Endothelial cell of umbilical vein (primary cell): ENCODE results near the gene CEACAM7.

Experiments used
- EZH2 ChIP-seq: IDR thresholded peaks from 2 replicates; pipeline ENCODE4 v1.6.1; 2012; ENCODE audit warnings: borderline replicate concordance, low read depth, mild to moderate bottlenecking, moderate library complexity, low read length, inconsistent platforms; ENCODE audit not compliant: severe bottlenecking
- JUN ChIP-seq: IDR thresholded peaks from 2 replicates; pipeline ENCODE4 v1.6.1; 2011; ENCODE audit warnings: borderline replicate concordance, low read depth; ENCODE audit not compliant: insufficient read length, insufficient read depth
- POLR2AphosphoS5 ChIP-seq: IDR thresholded peaks from 2 replicates; pipeline ENCODE4 v1.6.1; 2012; ENCODE audit warnings: low read depth, mild to moderate bottlenecking, control low read depth, low read length, moderate library complexity; ENCODE audit not compliant: insufficient read depth
- TF ChIP-seq, protein P1 (sequence below), 2 donors: IDR thresholded peaks; 1 replicate in 1 of 2; 2 replicates in 1 of 2; pipeline ENCODE4 v1.5.1; 2011; ENCODE audit warnings: low read length in 2 of 2, mild to moderate bottlenecking in 2 of 2, moderate library complexity in 2 of 2, control low read depth in 1 of 2, inconsistent platforms in 1 of 2, low read depth in 1 of 2; ENCODE audit not compliant: insufficient read depth in 1 of 2; ENCODE audit errors: extremely low read depth in 1 of 2
- TF ChIP-seq, protein P2 (sequence below): IDR thresholded peaks from 2 replicates; pipeline ENCODE4 v1.6.1; 2011; ENCODE audit not compliant: insufficient read depth, insufficient read length

DNA sequence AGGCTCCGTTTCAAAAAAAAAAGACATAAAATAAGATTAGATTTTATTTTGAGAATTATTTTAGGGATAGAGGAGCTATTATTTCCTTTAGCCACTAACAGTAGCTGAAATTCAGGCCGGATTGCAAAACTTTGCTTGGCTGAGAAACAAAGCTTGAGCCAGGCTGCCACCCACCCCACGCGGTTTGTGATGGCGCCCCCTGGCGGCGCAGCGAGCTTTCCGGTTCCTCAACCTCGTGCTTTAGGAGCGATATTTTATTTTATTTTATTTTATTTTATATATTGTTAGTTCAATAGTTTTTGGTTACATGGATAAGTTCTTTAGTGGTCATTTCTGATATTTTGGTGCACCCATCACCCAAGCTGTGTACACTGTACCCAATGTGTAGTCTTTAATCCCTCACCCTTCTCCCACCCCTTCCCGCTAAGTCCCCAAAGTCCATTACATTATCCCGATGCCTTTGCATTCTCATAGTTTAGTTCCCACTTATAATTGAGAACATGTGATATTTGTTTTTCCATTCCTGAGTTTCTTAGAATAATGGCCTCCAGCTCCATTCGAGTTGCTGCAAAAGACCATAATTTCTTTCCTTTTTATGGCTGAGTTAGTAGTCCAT, 41.4 kb downstream of the CEACAM7 start:
- TF ChIP-seq POLR2AphosphoS5: no peak
- TF ChIP-seq, protein P1, sequence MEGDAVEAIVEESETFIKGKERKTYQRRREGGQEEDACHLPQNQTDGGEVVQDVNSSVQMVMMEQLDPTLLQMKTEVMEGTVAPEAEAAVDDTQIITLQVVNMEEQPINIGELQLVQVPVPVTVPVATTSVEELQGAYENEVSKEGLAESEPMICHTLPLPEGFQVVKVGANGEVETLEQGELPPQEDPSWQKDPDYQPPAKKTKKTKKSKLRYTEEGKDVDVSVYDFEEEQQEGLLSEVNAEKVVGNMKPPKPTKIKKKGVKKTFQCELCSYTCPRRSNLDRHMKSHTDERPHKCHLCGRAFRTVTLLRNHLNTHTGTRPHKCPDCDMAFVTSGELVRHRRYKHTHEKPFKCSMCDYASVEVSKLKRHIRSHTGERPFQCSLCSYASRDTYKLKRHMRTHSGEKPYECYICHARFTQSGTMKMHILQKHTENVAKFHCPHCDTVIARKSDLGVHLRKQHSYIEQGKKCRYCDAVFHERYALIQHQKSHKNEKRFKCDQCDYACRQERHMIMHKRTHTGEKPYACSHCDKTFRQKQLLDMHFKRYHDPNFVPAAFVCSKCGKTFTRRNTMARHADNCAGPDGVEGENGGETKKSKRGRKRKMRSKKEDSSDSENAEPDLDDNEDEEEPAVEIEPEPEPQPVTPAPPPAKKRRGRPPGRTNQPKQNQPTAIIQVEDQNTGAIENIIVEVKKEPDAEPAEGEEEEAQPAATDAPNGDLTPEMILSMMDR (IDR thresholded peaks at IDR 0.05; ENCODE audit: extremely low read depth in 1 of 2, insufficient read depth in 1 of 2, low read depth in 1 of 2, low read length in 2 of 2): peak; percentile 55 to 61
- no peak for TF ChIP-seq EZH2
- no peak for TF ChIP-seq JUN
- TF ChIP-seq, protein P2, sequence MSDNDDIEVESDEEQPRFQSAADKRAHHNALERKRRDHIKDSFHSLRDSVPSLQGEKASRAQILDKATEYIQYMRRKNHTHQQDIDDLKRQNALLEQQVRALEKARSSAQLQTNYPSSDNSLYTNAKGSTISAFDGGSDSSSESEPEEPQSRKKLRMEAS: no peak
